Smooth muscle cell of trachea (primary cell): ENCODE measurements around the gene PPP5C. TPM values are rescaled to one million over a fixed set of nuclear protein-coding genes. Genes with fewer than 3 reads are reported as not detected.

Source experiments
- total RNA-seq: library from RNA; depleted of rRNA; stranded (reverse); fragments of >200 nt; gene quantifications from 2 replicates; pipeline ENCODE4 v1.2.1, GENCODE V29; 2014

PPP5C gene
- 64.2 and 66.8 TPM in 2 replicates for total RNA-seq

DNA sequence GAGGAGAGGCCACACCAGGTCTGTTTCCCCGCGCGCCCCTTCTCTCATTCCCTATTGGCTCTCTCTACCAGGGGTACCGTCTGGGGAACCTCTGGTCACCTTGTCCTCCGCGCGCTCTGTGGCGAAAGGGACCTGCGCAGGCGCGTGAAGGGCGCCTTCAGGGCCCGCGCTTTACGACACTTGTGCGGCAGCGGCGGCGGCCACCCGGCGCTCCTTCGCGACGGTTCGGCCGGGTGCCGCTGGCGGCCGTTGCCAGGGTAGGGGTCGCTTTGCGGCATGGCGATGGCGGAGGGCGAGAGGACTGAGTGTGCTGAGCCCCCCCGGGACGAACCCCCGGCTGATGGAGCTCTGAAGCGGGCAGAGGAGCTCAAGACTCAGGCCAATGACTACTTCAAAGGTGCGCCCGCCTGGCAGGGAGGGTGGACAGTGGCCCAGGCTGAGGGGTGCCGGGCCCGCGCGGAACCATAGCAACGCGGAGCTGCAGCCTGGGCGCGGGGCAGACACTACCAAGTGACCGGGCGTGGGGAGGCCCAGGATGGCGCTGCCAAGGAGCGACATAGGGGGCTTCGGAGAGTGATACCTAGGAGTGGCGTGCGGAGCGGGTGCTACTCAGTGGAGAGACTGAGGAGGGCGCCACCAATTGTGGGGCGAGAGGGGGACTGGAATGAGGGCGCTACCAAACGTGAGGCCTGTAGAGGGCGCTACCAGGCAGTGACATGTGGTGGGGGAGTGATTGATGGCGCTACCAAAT lies at the start of gene PPP5C:
Gene PPP5C, plus strand, starts transcription at position 267 of the 751 bp plus-strand sequence. Its CDS starts 10 bp downstream, at position 277.

GRCh38 chr19:46413262-46414031 lies 66.6 kb downstream of the PPP5C start, which contains the start of gene CCDC8:
TSS of gene CCDC8 (minus strand) at chr19:46413564. CDS start at chr19:46412810, 754 bp downstream.

DNA sequence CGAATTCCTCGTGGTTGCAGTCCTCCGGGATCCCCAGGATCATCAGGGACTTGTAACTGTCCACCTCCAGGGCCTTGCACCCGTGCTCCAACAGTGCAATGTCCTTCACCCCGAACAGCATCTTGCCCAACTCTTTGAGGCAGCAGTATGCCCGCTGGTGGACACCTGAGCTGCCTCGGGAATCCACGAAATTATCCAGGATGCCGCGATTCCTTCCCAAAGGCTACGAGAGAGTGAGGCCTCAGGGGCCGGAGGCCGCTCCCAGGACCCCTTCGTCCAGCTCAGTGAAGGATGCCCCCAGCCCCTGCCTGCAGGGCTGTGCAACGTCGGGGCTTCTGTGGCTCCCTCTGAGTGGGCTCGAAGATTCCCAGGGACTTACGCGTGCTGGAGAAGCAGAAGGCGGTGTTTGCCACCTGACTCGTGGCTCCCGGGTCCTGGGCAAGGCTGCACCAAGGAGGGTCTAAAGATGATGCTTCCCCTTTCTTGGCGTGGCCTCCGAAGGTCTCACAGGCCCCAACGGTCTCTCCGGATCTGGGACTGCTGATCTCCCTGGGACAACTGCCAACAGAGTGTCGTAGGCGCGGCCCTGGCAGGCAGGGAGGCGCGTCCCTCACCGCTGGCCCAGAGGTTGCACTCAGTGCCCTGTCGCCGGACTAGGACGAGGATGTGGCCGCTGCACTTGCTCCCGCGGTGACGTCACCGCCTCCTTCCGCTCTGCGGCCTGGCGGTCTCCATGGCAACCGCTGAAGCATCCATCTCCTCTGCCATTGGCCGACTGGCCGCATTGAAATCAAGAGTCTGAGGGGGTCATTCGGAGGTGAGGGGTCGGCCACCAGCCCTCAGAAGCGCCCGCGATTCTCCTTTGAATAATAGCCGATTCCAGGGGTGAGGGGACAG lies 81.6 kb downstream of the PPP5C start, which contains the start of gene PNMA8C:
Gene PNMA8C, minus strand, starts transcription at position 698 of the 897 bp plus-strand sequence. Its CDS starts 577 bp downstream, at position 121.

Other genes with a start within 250 kb of the PPP5C start
- not detected in 2 replicates for gene IGFL3, start 222.4 kb upstream of the PPP5C start, total RNA-seq
- gene IGFL2, start 198.8 kb upstream of the PPP5C start, total RNA-seq = not detected in 2 replicates
- gene IGFL1, start 117.3 kb upstream of the PPP5C start, total RNA-seq = not detected in 2 replicates
- 4.8 and 7.6 TPM in 2 replicates for gene HIF3A, start 50.0 kb upstream of the PPP5C start, total RNA-seq
- 29.8 and 34.2 TPM in 2 replicates for gene CCDC8, start 66.5 kb downstream of the PPP5C start, total RNA-seq
- gene PNMA8C, start 81.8 kb downstream of the PPP5C start, total RNA-seq = under 0.01 and 0.15 TPM in 2 replicates
- 2.5 and 17.3 TPM in 2 replicates for gene PNMA8A, start 124.5 kb downstream of the PPP5C start, total RNA-seq
- 2.8 and 5.6 TPM in 2 replicates for gene PNMA8B, start 148.8 kb downstream of the PPP5C start, total RNA-seq